Testis (tissue), 2 donors: ENCODE measurements around the gene C1QTNF12.

ENCODE experiments used
- POLR2A ChIP-seq: fragments of 450-650 bp; IDR thresholded peaks from one replicate; pipeline ENCODE4 v1.6.1; 2017; ENCODE audit warnings: antibody characterized with exemption, mild to moderate bottlenecking, moderate library complexity
- TF ChIP-seq, protein P1 (sequence below), 3 experiments: fragments of 450-650 bp in 2 of 3; fragments of 200-600 bp in 1 of 3; sonication (generic) in 1 of 3; IDR thresholded peaks; one replicate each; pipeline ENCODE4 v1.5.1; 2016 to 2019; ENCODE audit warnings: antibody characterized with exemption in 3 of 3, mild to moderate bottlenecking in 2 of 3, moderate library complexity in 1 of 3

DNA sequence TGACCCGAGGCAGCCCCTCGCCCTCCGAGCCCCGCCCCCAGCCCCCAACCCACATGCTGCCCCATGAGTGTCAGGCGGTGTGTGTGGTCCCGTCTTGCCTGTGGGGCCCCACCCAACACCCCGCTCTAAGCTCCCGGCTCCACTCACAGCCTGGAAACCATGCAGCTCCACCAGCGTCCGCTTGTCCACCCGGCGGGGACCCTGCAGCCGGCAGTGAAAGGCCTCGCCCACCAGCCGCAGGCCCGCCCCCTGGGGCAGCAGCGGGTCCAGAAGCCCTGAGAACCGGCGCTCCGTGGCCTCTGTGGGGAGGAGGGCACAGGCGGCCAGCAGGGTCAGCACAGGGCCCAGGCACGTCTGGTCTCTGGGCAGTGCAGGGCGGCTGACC lies 2.7 kb downstream of the C1QTNF12 start:
- TF ChIP-seq, protein P1, sequence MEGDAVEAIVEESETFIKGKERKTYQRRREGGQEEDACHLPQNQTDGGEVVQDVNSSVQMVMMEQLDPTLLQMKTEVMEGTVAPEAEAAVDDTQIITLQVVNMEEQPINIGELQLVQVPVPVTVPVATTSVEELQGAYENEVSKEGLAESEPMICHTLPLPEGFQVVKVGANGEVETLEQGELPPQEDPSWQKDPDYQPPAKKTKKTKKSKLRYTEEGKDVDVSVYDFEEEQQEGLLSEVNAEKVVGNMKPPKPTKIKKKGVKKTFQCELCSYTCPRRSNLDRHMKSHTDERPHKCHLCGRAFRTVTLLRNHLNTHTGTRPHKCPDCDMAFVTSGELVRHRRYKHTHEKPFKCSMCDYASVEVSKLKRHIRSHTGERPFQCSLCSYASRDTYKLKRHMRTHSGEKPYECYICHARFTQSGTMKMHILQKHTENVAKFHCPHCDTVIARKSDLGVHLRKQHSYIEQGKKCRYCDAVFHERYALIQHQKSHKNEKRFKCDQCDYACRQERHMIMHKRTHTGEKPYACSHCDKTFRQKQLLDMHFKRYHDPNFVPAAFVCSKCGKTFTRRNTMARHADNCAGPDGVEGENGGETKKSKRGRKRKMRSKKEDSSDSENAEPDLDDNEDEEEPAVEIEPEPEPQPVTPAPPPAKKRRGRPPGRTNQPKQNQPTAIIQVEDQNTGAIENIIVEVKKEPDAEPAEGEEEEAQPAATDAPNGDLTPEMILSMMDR (IDR thresholded peaks at IDR 0.05): no peak
- TF ChIP-seq POLR2A: no peak
